ENCODE measurements around the gene CIBAR2.
"Not testable (repeated sequence)": the region's sequence is repeated elsewhere in the genome, so short reads cannot be mapped to it uniquely, and the experiment has no call there.

CIBAR2 gene

DNA sequence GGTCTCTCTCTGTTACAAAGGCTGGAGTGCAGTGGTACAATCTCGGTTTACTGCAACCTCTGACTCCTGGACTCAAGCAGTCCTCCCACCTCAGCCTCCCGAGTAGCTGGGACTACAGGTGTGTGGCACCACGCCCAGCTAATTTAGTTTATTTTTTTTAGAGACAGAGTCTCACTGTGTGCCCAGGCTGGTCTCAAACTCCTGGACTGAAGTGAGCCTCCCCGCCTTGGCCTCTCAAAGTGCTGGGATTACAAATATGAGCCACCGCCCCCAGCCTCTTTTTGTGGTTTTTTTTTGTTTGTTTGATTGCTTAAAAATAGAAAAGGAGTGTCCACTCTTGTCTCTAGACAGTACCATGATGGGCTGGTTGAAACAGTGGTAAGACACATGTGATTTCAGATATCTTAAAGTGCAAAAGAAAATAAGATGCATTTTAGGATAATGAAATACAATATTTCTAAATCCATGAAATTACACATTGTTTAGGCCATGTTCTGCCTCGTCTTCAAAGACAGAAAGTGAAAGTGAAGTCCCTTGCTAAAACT, 57.3 kb downstream of the CIBAR2 start:
- Histone ChIP-seq H3K9ac (ENCODE audit: low read length) (no peak overlapping the region), H3K4me1 (ENCODE audit: control insufficient read depth, insufficient read depth, low read length) (peaks cover 11% of the 10 kb centered on the region), H3K27me3 (ENCODE audit: control insufficient read depth, insufficient read depth, low read length) (no peaks in the 10 kb centered on the region), H3K36me3 (ENCODE audit: control insufficient read depth, insufficient read depth, low read length) (no peaks in the 10 kb centered on the region), H3K4me3 (ENCODE audit: low read length) (peak overlapping the region; percentile 49), H3K27ac (ENCODE audit: low read depth, low read length) (peak overlapping the region; percentile 79)

DNA sequence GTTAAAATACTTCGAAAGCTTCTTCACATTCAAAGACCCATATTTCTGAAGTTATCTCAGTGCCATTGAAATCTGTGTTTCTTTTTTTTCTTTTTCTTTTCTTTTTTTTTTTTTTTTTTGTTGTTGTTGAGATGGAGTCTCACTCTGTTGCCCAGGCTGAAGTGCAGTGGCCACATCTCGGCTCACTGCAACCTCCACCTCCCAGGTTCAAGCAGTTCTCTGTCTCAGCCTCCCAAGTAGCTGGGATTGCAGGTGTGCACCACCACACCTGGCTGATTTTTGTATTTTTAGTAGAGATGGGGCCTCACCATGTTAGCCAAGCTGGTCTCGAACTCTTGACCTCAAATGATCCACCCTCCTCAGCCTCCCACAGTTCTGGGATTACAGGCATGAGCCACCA, 58.0 kb downstream of the CIBAR2 start:
- H3K27me3 ChIP-seq (ENCODE audit: control insufficient read depth, insufficient read depth, low read length); H3K36me3 ChIP-seq (ENCODE audit: control insufficient read depth, insufficient read depth, low read length); H3K4me3 ChIP-seq (ENCODE audit: low read length); H3K9ac ChIP-seq (ENCODE audit: low read length); H3K27ac ChIP-seq (ENCODE audit: low read depth, low read length): not testable (repeated sequence)
- peaks cover 11% of the 10 kb centered on the region for H3K4me1 ChIP-seq (ENCODE audit: control insufficient read depth, insufficient read depth, low read length)

DNA sequence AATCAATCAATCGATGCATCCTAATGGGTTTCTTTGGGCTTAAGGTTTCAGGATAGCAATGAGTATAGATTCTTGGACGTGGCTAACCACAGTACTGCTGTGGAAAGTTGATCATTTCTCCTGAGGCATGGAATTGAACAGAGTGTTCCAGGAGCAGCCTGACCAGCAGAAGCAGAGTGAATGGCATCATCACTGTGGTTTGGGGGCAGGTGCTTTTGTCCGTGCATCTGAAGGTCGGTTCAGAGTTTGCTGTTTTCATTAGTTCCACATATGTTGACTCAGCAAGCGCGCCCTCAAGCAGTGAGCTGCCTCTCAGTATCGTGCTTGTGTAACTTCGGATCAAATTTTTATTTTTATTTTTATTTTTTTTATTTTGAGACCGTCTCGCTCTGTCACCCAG, 59.7 kb downstream of the CIBAR2 start:
- Histone ChIP-seq H3K9ac (ENCODE audit: low read length) (no peak overlapping the region), H3K4me1 (ENCODE audit: control insufficient read depth, insufficient read depth, low read length) (peaks cover 11% of the 10 kb centered on the region), H3K27me3 (ENCODE audit: control insufficient read depth, insufficient read depth, low read length) (no peaks in the 10 kb centered on the region), H3K36me3 (ENCODE audit: control insufficient read depth, insufficient read depth, low read length) (no peaks in the 10 kb centered on the region), H3K4me3 (ENCODE audit: low read length) (no peak overlapping the region), H3K27ac (ENCODE audit: low read depth, low read length) (no peak overlapping the region)

DNA sequence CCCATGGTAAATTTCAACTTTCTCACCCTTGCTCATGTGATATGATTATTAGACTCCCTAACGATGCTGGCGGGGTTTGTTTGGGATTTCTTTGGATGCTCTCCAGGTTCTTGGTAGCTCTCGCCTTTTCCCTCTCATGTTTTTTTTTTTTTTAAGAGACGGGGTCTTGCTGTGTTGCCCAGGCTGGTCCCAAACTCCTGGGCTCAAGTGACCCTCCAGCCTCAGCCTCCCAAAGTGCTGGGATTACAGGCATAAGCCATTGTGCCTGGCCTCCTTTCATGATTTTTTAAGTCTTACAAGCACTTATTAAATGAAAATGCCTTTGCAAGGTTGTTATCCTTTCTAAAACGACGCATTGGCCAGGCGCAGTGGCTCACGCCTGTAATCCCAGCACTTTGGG, 60.6 kb downstream of the CIBAR2 start:
- no peak overlapping the region for H3K27ac ChIP-seq (ENCODE audit: low read depth, low read length)
- H3K4me3 ChIP-seq (ENCODE audit: low read length): no peak overlapping the region
- H3K4me1 ChIP-seq (ENCODE audit: control insufficient read depth, insufficient read depth, low read length): peaks cover 11% of the 10 kb centered on the region
- no peak overlapping the region for H3K9ac ChIP-seq (ENCODE audit: low read length)
- H3K27me3 ChIP-seq (ENCODE audit: control insufficient read depth, insufficient read depth, low read length): no peaks in the 10 kb centered on the region
- H3K36me3 ChIP-seq (ENCODE audit: control insufficient read depth, insufficient read depth, low read length): no peaks in the 10 kb centered on the region

DNA sequence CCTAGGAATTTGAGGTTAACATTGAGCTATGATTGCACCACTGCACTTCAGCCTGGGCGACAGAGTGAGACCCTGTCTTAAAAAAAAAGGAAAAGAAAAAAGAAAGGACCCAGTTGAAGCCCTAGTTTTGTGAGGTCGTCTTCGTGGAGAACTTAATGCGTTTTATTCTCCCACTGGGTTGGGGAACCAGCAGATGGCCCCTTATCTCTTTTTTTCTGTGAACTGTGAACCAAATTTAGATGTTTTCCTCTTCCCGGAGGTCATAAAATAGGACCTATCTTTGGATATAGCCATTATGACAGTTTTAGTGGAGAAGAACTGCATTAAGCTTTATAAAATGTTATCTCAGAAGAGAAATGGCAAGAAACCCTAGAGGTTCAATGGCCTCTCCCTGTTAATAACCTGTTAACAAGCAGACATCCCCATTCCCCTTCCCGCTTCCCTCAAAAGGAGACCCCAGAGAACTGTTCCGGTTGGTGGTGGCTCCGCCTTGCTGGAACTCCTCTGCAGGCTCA, 61.1 kb downstream of the CIBAR2 start:
- Histone ChIP-seq H3K9ac (ENCODE audit: low read length) (no peak overlapping the region), H3K36me3 (ENCODE audit: control insufficient read depth, insufficient read depth, low read length) (no peaks in the 10 kb centered on the region), H3K27ac (ENCODE audit: low read depth, low read length) (no peak overlapping the region), H3K4me3 (ENCODE audit: low read length) (no peak overlapping the region), H3K4me1 (ENCODE audit: control insufficient read depth, insufficient read depth, low read length) (peaks cover 11% of the 10 kb centered on the region), H3K27me3 (ENCODE audit: control insufficient read depth, insufficient read depth, low read length) (no peaks in the 10 kb centered on the region)

DNA sequence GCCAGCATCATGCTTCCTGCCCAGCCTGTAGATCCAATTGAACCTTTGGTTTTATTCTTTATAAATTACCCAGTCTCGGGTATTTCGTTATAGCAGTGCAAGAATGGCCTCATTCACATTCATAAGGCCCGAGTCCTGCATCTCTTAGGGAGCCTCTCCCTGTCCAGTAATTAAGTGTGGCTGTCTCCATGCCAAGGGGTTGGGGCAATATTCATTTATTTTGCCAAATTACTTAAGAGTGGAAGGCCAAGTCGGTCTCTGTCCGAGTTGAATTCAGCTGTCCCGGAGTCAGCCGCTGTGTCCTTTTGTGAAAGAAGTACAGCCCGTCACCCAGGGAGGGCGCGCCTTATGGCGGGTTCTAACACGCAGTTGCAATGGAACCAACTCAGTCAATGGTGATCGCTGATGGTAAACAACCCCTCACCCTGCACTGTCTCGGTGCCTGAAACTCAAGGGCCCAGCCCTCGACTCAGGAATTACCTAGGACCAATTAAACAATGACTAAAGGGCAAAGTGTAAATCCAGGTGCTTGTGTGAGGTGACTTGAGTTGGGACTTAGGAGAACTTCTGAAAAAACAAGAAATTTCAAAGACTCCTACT, 62.5 kb downstream of the CIBAR2 start:
- no peaks in the 10 kb centered on the region for H3K36me3 ChIP-seq (ENCODE audit: control insufficient read depth, insufficient read depth, low read length)
- H3K27me3 ChIP-seq (ENCODE audit: control insufficient read depth, insufficient read depth, low read length): no peaks in the 10 kb centered on the region
- no peak overlapping the region for H3K27ac ChIP-seq (ENCODE audit: low read depth, low read length)
- H3K9ac ChIP-seq (ENCODE audit: low read length): no peak overlapping the region
- H3K4me1 ChIP-seq (ENCODE audit: control insufficient read depth, insufficient read depth, low read length): peaks cover under 1% of the 10 kb centered on the region
- H3K4me3 ChIP-seq (ENCODE audit: low read length): no peak overlapping the region

DNA sequence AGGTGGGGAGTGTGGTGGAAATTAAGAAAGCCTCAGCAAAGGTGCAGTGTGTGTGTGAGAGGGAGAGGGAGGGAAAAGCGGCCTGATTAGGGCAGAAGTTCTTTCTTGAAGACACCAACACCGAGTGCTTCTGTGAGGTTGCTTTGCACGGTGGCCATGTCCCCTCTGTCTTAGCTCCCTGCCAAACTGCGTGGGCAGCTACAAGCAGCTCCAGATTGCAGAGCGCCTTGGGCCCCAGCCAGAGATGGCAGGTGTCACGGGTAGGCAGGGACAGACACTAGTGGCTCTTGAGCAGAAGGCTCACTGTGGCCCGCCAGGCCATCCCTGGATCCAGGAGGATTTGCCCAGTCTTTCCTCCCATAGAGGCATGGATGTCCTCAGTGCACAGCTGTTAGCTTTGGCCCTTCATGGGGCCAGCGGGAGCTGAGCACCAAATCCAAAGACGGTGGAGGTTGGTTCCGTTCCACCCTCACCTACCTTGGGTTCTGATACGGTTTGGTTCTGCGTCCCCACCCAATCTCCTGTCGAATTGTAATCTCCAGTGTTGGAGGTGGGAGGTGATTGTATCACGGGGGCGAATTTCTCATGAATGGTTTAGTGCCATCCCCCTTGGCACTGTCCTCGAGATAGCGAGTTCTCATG, 63.2 kb downstream of the CIBAR2 start:
- H3K27me3 ChIP-seq (ENCODE audit: control insufficient read depth, insufficient read depth, low read length): no peaks in the 10 kb centered on the region
- H3K4me3 ChIP-seq (ENCODE audit: low read length): no peak overlapping the region
- no peaks in the 10 kb centered on the region for H3K36me3 ChIP-seq (ENCODE audit: control insufficient read depth, insufficient read depth, low read length)
- no peaks in the 10 kb centered on the region for H3K4me1 ChIP-seq (ENCODE audit: control insufficient read depth, insufficient read depth, low read length)
- no peak overlapping the region for H3K27ac ChIP-seq (ENCODE audit: low read depth, low read length)
- H3K9ac ChIP-seq (ENCODE audit: low read length): no peak overlapping the region
